ACC112 (cell line): ENCODE measurements around the gene ARL2.
"Not testable (repeated sequence)": the region's sequence is repeated elsewhere in the genome, so short reads cannot be mapped to it uniquely, and the experiment has no call there.

Experiments used
- H2AFZ ChIP-seq: fragments of 200-600 bp; sonication (generic); one replicate; pipeline ENCODE4 v1.6.0; 2017; ENCODE audit warnings: antibody characterized with exemption, low read length; ENCODE audit not compliant: unreplicated experiment
- H3K27ac ChIP-seq: fragments of 200-600 bp; sonication (generic); 2 replicates; pipeline ENCODE4 v1.5.1; 2014; ENCODE audit warnings: low read depth, mild to moderate bottlenecking, antibody characterized with exemption, low read length, moderate library complexity
- H3K27me3 ChIP-seq: fragments of 200-600 bp; sonication (generic); 2 replicates; pipeline ENCODE4 v1.6.1; 2014; ENCODE audit warnings: mild to moderate bottlenecking, antibody characterized with exemption, low read length, moderate library complexity, mixed read lengths; ENCODE audit not compliant: insufficient read depth
- H3K36me3 ChIP-seq: fragments of 200-600 bp; sonication (generic); 2 replicates; pipeline ENCODE4 v1.6.1; 2016; ENCODE audit warnings: mild to moderate bottlenecking, antibody characterized with exemption, low read length, moderate library complexity, mixed read lengths; ENCODE audit not compliant: insufficient read depth
- H3K4me1 ChIP-seq: fragments of 200-600 bp; sonication (generic); one replicate; pipeline ENCODE4 v1.6.1; 2016; ENCODE audit warnings: low read length, mixed read lengths; ENCODE audit not compliant: insufficient read depth, unreplicated experiment, control insufficient read depth
- H3K4me3 ChIP-seq: fragments of 200-600 bp; sonication (generic); 2 replicates; pipeline ENCODE4 v1.5.1; 2014; ENCODE audit warnings: mild to moderate bottlenecking, low read depth, low read length
- H3K79me2 ChIP-seq: fragments of 200-600 bp; sonication (generic); one replicate; pipeline ENCODE4 v1.6.0; 2016; ENCODE audit warnings: low read length; ENCODE audit not compliant: control insufficient read depth, unreplicated experiment, insufficient read depth

The ARL2 gene

DNA sequence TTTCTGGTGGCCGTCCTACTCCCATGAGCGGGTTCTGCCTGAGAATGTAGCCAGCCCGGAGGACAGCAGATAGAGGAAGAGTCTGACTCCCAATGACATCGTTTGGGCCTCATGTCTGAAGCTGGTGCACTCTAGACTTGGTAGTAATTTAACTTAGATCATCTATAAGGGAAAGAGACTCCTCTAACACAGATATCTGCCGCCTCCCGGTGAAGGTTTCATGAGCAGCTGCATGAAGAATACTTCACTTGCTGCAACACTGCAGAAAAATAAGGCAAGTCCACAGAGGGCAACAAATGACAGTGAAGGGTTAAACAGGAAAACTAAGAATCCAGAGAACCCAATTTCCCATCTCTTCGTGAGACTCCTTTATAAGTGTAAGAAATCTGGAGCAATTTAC is 5.9 kb upstream of the ARL2 start:
- peak overlapping the region; percentile 68; the same call in 1 of the 2 replicates for H3K27ac ChIP-seq
- peaks cover 16% of the 10 kb centered on the region for H3K4me1 ChIP-seq
- no peak overlapping the region for H2AFZ ChIP-seq

DNA sequence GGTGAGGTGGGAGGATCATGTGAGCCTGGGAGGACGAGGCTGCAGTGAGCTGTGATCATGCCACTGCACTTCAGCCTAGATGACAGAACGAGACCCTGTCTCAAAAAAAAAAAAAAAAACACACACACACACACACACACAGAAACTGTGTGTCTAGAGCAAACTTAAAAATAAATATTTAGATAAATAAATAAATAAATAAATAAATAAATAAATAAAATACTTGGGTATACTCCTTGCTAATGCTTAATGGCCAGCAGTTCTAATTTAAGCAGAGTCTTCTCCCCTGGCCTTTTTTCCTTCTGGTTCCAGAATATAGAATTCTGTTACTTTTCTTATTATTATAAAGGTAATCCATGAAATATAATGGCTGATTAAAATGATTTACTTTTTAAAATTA is 5.1 kb upstream of the ARL2 start:
- Histone ChIP-seq H2AFZ (no peak overlapping the region), H3K4me1 (peaks cover 20% of the 10 kb centered on the region), H3K27ac (no peak overlapping the region), H3K79me2 (no peaks in the 10 kb centered on the region), H3K27me3 (no peaks in the 10 kb centered on the region), H3K36me3 (no peaks in the 10 kb centered on the region), H3K4me3 (no peak overlapping the region)

More for the DNA sequence above, 5.9 kb upstream of the ARL2 start:
- Histone ChIP-seq H3K36me3 (no peaks in the 10 kb centered on the region), H3K4me3 (no peak overlapping the region), H3K27me3 (no peaks in the 10 kb centered on the region), H3K79me2 (no peaks in the 10 kb centered on the region)

GRCh38 chr11:65013130-65013887 is 651 bp upstream of the ARL2 start:
- 0 out of 2 replicates have a peak, but pooled peaks cover 5% of the 10 kb centered on the region for H3K36me3 ChIP-seq
- H3K79me2 ChIP-seq = peaks cover 2% of the 10 kb centered on the region
- H3K4me1 ChIP-seq = peaks cover 6% of the 10 kb centered on the region
- H3K27ac ChIP-seq = peak overlapping the region; percentile 90
- H3K27me3 ChIP-seq = no peaks in the 10 kb centered on the region
- H3K4me3 ChIP-seq = peak overlapping the region; percentile 97
- peak overlapping the region; percentile 99 for H2AFZ ChIP-seq

GRCh38 chr11:65014726-65015227 is 817 bp downstream of the ARL2 start:
- H3K27ac ChIP-seq = peak overlapping the region; percentile 90
- H3K36me3 ChIP-seq = 0 out of 2 replicates have a peak, but pooled peaks cover 6% of the 10 kb centered on the region
- peaks cover 2% of the 10 kb centered on the region for H3K79me2 ChIP-seq
- H3K4me3 ChIP-seq = peak overlapping the region; percentile 97
- peaks cover 4% of the 10 kb centered on the region for H3K4me1 ChIP-seq
- H3K27me3 ChIP-seq = no peaks in the 10 kb centered on the region
- H2AFZ ChIP-seq = peak overlapping the region; percentile 99

GRCh38 chr11:65016705-65017104 is 2.7 kb downstream of the ARL2 start:
- peaks cover 4% of the 10 kb centered on the region for H3K4me1 ChIP-seq
- H2AFZ ChIP-seq = no peak overlapping the region
- H3K79me2 ChIP-seq = peaks cover 2% of the 10 kb centered on the region
- no peaks in the 10 kb centered on the region for H3K27me3 ChIP-seq
- 0 out of 2 replicates have a peak, but pooled peaks cover 6% of the 10 kb centered on the region for H3K36me3 ChIP-seq
- no peak overlapping the region for H3K27ac ChIP-seq
- no peak overlapping the region for H3K4me3 ChIP-seq

DNA sequence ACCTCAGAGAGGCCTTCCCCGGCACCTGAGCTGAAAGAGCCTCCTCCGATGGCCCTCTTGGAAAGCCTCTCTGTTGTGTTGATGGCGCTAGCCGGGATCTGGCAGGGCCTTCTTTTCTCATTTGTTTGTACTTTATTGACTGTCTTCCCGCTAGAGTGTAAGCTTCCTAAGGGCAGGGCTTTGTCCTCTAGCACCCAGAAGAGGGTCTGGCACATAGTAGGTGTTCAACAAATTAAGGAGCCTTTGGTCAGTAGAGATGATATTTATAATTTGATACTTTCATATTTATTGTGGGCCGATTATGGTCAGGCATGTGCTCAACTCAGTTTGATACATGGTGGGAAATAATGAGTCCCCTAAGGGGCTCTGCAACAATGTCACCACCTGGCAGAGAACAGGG is 4.0 kb downstream of the ARL2 start:
- H3K27ac ChIP-seq = no peak overlapping the region
- H3K4me1 ChIP-seq = peaks cover 4% of the 10 kb centered on the region
- peaks cover 2% of the 10 kb centered on the region for H3K79me2 ChIP-seq
- H3K27me3 ChIP-seq = no peaks in the 10 kb centered on the region
- H3K36me3 ChIP-seq = 0 out of 2 replicates have a peak, but pooled peaks cover 6% of the 10 kb centered on the region
- no peak overlapping the region for H2AFZ ChIP-seq
- no peak overlapping the region for H3K4me3 ChIP-seq

DNA sequence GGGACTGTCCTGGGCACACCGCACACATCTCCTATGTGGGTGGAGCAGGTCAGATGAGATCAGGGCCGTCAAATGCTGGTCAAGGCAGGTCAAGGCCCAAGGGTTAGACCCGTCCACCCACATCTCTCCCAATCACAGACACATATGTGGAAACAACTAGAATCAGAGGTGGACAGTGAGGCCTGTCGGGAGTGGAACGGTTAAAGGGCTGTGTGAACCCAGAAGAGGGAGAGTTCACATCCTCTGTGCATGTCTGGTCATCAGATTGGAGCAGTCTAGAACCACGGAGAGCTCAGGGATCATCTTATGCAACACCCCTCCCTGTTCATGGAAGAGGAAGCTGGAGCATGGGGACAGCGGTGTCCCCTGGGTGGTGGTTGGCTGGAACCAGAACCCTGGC is 5.9 kb downstream of the ARL2 start:
- Histone ChIP-seq H2AFZ (no peak overlapping the region), H3K27me3 (no peaks in the 10 kb centered on the region), H3K27ac (no peak overlapping the region), H3K4me3 (no peak overlapping the region), H3K79me2 (peaks cover 2% of the 10 kb centered on the region), H3K4me1 (no peaks in the 10 kb centered on the region), H3K36me3 (0 out of 2 replicates have a peak, but pooled peaks cover 6% of the 10 kb centered on the region)

- H3K79me2 ChIP-seq = no peaks in the 10 kb centered on the region
- H3K4me1 ChIP-seq = no peaks in the 10 kb centered on the region
- H3K4me3 ChIP-seq = no peak overlapping the region
- H2AFZ ChIP-seq = no peak overlapping the region
- H3K36me3 ChIP-seq = 0 out of 2 replicates have a peak, but pooled peaks cover 6% of the 10 kb centered on the region
- no peaks in the 10 kb centered on the region for H3K27me3 ChIP-seq
- H3K27ac ChIP-seq = no peak overlapping the region
Observed at GRCh38 chr11:65021003-65021402, 7.0 kb downstream of the ARL2 start.

GRCh38 chr11:65021509-65021908 is 7.5 kb downstream of the ARL2 start:
- H2AFZ ChIP-seq = no peak overlapping the region
- no peak overlapping the region for H3K4me3 ChIP-seq
- H3K27me3 ChIP-seq = no peaks in the 10 kb centered on the region
- H3K4me1 ChIP-seq = no peaks in the 10 kb centered on the region
- 0 out of 2 replicates have a peak, but pooled peaks cover 6% of the 10 kb centered on the region for H3K36me3 ChIP-seq
- H3K79me2 ChIP-seq = no peaks in the 10 kb centered on the region
- no peak overlapping the region for H3K27ac ChIP-seq

DNA sequence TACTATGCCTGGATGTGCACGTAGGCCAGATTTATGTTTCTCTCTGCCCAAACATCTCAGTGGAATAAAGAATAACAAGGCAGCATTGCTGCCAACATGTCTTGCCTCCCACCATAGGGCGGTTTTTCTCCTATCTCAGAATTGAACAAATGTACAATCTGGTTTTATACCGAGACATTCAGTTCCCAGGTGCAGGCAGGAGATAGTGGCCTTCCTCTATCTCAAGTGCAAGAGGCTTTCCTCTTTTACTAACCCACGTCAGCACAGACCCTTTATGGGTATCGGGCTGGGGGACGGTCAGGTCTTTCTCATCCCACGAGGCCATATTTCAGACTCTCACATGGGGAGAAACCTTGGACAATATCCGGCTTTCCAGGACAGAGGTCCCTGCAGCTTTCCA is 9.5 kb downstream of the ARL2 start:
- H2AFZ ChIP-seq, H3K36me3 ChIP-seq, H3K27ac ChIP-seq, H3K4me1 ChIP-seq, H3K4me3 ChIP-seq, H3K27me3 ChIP-seq, H3K79me2 ChIP-seq: not testable (repeated sequence)

GRCh38 chr11:65026810-65027209 is 12.8 kb downstream of the ARL2 start:
- peak overlapping the region; percentile 39; the same call in 1 of the 2 replicates for H3K27ac ChIP-seq
- no peaks in the 10 kb centered on the region for H3K36me3 ChIP-seq
- H3K4me1 ChIP-seq = no peaks in the 10 kb centered on the region
- H3K27me3 ChIP-seq = no peaks in the 10 kb centered on the region
- H3K79me2 ChIP-seq = no peaks in the 10 kb centered on the region
- peak overlapping the region; percentile 97 for H2AFZ ChIP-seq
- peak overlapping the region; percentile 79 for H3K4me3 ChIP-seq
